Liver (tissue), 9 donors: ENCODE results near the gene PFDN4. TPM values are rescaled to one million over a fixed set of nuclear protein-coding genes. Genes with fewer than 3 reads are reported as not detected.

ENCODE experiments used
- DNase-seq: peaks from one replicate; pipeline ENCODE4 v3.0.0-alpha.2; 2017; ENCODE audit warnings: low spot score
- H3K27ac ChIP-seq, 2 donors: one replicate each; pipeline ENCODE4 v1.7.0; 2013; ENCODE audit warnings: inconsistent platforms in 2 of 2, low read length in 2 of 2, control low read depth in 1 of 2, low read depth in 1 of 2, mild to moderate bottlenecking in 1 of 2
- H3K27me3 ChIP-seq, 4 donors: one replicate each; pipeline versions ENCODE4 v1.6.1 to v1.7.0; 2013; ENCODE audit warnings: low read length in 3 of 4, inconsistent platforms in 1 of 4, mild to moderate bottlenecking in 1 of 4, moderate library complexity in 1 of 4; ENCODE audit not compliant: control insufficient read depth in 4 of 4, insufficient read depth in 4 of 4
- H3K36me3 ChIP-seq, 4 donors: one replicate each; pipeline versions ENCODE4 v1.6.1 to v1.7.0; 2013; ENCODE audit warnings: low read length in 3 of 4, mild to moderate bottlenecking in 3 of 4, low read depth in 1 of 4, moderate library complexity in 1 of 4; ENCODE audit not compliant: control insufficient read depth in 4 of 4, insufficient read depth in 3 of 4
- H3K4me1 ChIP-seq, 4 donors: one replicate each; pipeline versions ENCODE4 v1.6.1 to v1.7.0; 2013; ENCODE audit warnings: low read length in 3 of 4, mild to moderate bottlenecking in 3 of 4, moderate library complexity in 1 of 4; ENCODE audit not compliant: control insufficient read depth in 4 of 4, insufficient read depth in 4 of 4
- H3K4me3 ChIP-seq, 3 donors: one replicate each; pipeline versions ENCODE4 v1.6.1 to v1.7.0; 2013; ENCODE audit warnings: low read length in 3 of 3, control low read depth in 1 of 3, low read depth in 1 of 3, mild to moderate bottlenecking in 1 of 3
- H3K9ac ChIP-seq, 2 donors: one replicate each; pipeline ENCODE4 v1.7.0; 2013; ENCODE audit warnings: low read length in 2 of 2, mild to moderate bottlenecking in 2 of 2, moderate library complexity in 2 of 2, control low read depth in 1 of 2, low read depth in 1 of 2
- H3K9me3 ChIP-seq, 4 donors: one replicate each; pipeline versions ENCODE4 v1.6.1 to v1.7.0; 2013; ENCODE audit warnings: low read length in 3 of 4; ENCODE audit not compliant: control insufficient read depth in 4 of 4
- EGR1 ChIP-seq, 2 donors: IDR thresholded peaks; 2 replicates each; pipeline ENCODE4 v1.6.1; 2016 to 2018; ENCODE audit warnings: antibody characterized with exemption in 2 of 2, low read depth in 2 of 2
- GABPA ChIP-seq, 2 donors: IDR thresholded peaks in 1 of 2; conservative IDR thresholded peaks in 1 of 2; 2 replicates each; pipeline ENCODE4 v1.6.1; 2016; ENCODE audit warnings: antibody characterized with exemption in 2 of 2, mild to moderate bottlenecking in 1 of 2, moderate library complexity in 1 of 2
- HNF4G ChIP-seq: IDR thresholded peaks from 2 replicates; pipeline ENCODE4 v1.6.1; 2016; ENCODE audit warnings: antibody characterized with exemption
- JUND ChIP-seq, 2 donors: IDR thresholded peaks; 2 replicates each; pipeline ENCODE4 v1.6.1; 2016; ENCODE audit warnings: antibody characterized with exemption in 2 of 2
- RAD21 ChIP-seq, 2 donors: IDR thresholded peaks; 2 replicates each; pipeline ENCODE4 v1.6.1; 2016; ENCODE audit warnings: antibody characterized with exemption in 2 of 2, mild to moderate bottlenecking in 2 of 2
- YY1 ChIP-seq: IDR thresholded peaks from 2 replicates; pipeline ENCODE4 v1.6.1; 2016; ENCODE audit warnings: antibody characterized with exemption, mild to moderate bottlenecking
- WGBS: extraction: QIAGEN DNeasy Blood & Tissue Kit; methylation state at CpG from one replicate; pipeline ENCODE4 v1.1.7; 2013; 5-methylcytosine and 5-hydroxymethylcytosine counted together
- polyA plus RNA-seq, 2 donors: library from polyadenylated mRNA; stranded (reverse) in 1 of 2; unstranded in 1 of 2; fragments of 200-250 nt in 1 of 2; fragments of >200 nt in 1 of 2; fragmentation: Nextera tagmentation in 1 of 2; extraction: Ambion mirVana in 1 of 2; gene quantifications; one replicate each; pipeline versions ENCODE4 v1.2.1 to v1.2.3, GENCODE V29; 2013 to 2015
- total RNA-seq, 2 donors: library from RNA; depleted of rRNA; stranded (reverse); fragments of >200 nt; gene quantifications; one replicate each; pipeline ENCODE4 v1.2.3, GENCODE V29; 2014
- TF ChIP-seq, protein P1 (sequence below): IDR thresholded peaks from 2 replicates; pipeline ENCODE4 v1.6.1; 2016; ENCODE audit warnings: antibody characterized with exemption
- TF ChIP-seq, protein P2 (sequence below): IDR thresholded peaks from 2 replicates; pipeline ENCODE4 v1.6.1; 2016; ENCODE audit warnings: antibody characterized with exemption
- TF ChIP-seq, protein P3 (sequence below): fragments of 150-350 bp; IDR thresholded peaks from 2 replicates; pipeline ENCODE4 v1.5.1; 2017; ENCODE audit warnings: improper control_type of control experiment, low read depth, low read length; ENCODE audit not compliant: missing input control
- TF ChIP-seq, protein P4 (sequence below): IDR thresholded peaks from 2 replicates; pipeline ENCODE4 v1.6.1; 2016; ENCODE audit warnings: antibody characterized with exemption
- TF ChIP-seq, protein P5 (sequence below): IDR thresholded peaks from 2 replicates; pipeline ENCODE4 v1.6.1; 2016; ENCODE audit warnings: antibody characterized with exemption, mild to moderate bottlenecking
- donor health status: healthy.
- donor health status: healthy.
- donor health status: healthy.
- donor health status: healthy.
- donor health status: healthy.

Gene PFDN4
- total and polyA plus RNA-seq, 4 donors = 12.9 to 17.3 (median 13.5) TPM

DNA sequence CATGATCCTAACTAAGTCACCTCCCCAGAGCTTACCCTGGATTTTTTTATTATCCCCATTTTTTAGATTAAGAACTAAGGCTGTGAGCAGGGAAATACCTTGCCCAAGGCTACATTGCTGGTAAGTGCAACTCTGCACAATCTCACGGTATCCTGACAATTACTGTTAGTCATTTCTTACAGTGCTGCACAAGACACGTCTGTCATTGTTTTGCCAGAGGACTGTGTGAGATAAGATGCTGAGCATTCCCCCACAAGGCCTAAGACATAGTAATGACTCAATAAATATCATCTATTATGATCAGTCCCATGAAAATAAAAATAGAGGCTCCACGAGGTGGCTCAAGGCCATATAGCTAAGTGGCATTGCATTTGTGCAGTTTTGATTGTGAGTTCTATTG, 21.0 kb downstream of the PFDN4 start:
- no peaks in the 10 kb centered on the region for H3K9me3 ChIP-seq
- H3K9ac ChIP-seq = no peak overlapping the region
- TF ChIP-seq, protein P1, sequence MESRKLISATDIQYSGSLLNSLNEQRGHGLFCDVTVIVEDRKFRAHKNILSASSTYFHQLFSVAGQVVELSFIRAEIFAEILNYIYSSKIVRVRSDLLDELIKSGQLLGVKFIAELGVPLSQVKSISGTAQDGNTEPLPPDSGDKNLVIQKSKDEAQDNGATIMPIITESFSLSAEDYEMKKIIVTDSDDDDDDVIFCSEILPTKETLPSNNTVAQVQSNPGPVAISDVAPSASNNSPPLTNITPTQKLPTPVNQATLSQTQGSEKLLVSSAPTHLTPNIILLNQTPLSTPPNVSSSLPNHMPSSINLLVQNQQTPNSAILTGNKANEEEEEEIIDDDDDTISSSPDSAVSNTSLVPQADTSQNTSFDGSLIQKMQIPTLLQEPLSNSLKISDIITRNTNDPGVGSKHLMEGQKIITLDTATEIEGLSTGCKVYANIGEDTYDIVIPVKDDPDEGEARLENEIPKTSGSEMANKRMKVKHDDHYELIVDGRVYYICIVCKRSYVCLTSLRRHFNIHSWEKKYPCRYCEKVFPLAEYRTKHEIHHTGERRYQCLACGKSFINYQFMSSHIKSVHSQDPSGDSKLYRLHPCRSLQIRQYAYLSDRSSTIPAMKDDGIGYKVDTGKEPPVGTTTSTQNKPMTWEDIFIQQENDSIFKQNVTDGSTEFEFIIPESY = no peak
- no peaks in the 10 kb centered on the region for H3K4me1 ChIP-seq
- WGBS = 84% methylated on average over 3 of the region's 3 CpGs
- no peak overlapping the region for H3K27ac ChIP-seq
- DNase-seq = no peak
- no peaks in the 10 kb centered on the region for H3K27me3 ChIP-seq
- H3K36me3 ChIP-seq = peaks cover 0 to 1% (median 0%) of the 10 kb centered on the region in 4 donors
- no peak overlapping the region for H3K4me3 ChIP-seq

DNA sequence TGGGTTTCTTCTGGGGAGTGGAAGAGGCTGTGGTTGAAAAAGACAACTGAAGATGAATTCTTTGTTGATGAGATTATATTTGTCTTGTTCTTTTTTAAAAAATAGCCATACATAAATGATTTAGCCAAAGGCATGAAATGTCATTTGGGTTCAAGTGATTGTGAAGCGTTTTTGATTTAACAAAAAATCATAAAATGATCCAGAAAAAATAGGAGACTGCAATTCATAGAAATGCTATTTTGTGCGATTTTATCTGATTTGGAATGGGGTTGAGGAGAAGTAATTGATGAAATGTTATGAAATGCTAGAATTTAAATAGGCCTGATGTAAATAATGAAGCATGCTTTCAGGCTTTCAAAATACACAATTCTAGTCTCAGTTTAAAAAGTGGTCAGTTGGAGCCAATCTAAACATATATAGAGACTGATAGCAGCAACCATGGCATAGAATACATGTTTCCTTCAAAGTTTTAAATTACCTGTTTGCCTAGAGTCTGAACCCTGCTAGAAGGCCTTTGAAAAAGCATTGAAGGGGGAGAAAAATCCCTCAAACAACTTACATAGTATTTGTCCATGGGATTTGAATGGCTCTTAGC, 21.8 kb downstream of the PFDN4 start:
- no peak for TF ChIP-seq EGR1 (IDR thresholded peaks at IDR 0.05; ENCODE audit: low read depth in 2 of 2)
- TF ChIP-seq GABPA (IDR thresholded peaks at IDR 0.05 in 1 of 2, conservative IDR thresholded peaks at IDR 0.05 in 1 of 2) = no peak
- no peak for TF ChIP-seq HNF4G
- TF ChIP-seq, protein P2, sequence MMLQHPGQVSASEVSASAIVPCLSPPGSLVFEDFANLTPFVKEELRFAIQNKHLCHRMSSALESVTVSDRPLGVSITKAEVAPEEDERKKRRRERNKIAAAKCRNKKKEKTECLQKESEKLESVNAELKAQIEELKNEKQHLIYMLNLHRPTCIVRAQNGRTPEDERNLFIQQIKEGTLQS = no peak
- no peak for TF ChIP-seq JUND (IDR thresholded peaks at IDR 0.05)
- no peak for TF ChIP-seq YY1
- TF ChIP-seq, protein P3, sequence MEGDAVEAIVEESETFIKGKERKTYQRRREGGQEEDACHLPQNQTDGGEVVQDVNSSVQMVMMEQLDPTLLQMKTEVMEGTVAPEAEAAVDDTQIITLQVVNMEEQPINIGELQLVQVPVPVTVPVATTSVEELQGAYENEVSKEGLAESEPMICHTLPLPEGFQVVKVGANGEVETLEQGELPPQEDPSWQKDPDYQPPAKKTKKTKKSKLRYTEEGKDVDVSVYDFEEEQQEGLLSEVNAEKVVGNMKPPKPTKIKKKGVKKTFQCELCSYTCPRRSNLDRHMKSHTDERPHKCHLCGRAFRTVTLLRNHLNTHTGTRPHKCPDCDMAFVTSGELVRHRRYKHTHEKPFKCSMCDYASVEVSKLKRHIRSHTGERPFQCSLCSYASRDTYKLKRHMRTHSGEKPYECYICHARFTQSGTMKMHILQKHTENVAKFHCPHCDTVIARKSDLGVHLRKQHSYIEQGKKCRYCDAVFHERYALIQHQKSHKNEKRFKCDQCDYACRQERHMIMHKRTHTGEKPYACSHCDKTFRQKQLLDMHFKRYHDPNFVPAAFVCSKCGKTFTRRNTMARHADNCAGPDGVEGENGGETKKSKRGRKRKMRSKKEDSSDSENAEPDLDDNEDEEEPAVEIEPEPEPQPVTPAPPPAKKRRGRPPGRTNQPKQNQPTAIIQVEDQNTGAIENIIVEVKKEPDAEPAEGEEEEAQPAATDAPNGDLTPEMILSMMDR = no peak
- TF ChIP-seq RAD21 (IDR thresholded peaks at IDR 0.05) = no peak
- TF ChIP-seq, protein P4, sequence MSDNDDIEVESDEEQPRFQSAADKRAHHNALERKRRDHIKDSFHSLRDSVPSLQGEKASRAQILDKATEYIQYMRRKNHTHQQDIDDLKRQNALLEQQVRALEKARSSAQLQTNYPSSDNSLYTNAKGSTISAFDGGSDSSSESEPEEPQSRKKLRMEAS = no peak
- TF ChIP-seq, protein P1 = no peak
- no peak for DNase-seq

DNA sequence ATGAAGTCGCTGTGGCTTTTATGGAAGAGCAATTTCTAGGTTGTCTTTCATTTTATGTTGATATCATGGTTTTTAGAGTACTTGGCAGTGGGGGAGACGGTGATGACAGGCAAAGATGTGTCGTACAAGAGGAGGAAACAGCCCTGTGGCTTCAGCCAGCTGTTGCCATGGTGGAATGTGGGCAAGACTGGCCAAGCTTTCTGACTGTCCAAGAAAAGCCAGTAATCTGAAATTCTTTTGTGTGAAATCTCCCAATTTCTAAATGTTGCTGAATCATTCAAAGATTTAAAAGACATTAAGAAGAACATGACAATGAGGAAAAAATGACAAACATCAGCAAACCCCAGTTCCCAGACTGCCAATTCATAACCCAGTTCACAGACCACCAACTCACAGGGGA, 23.1 kb downstream of the PFDN4 start:
- TF ChIP-seq GABPA (IDR thresholded peaks at IDR 0.05 in 1 of 2, conservative IDR thresholded peaks at IDR 0.05 in 1 of 2) (no peak), JUND (IDR thresholded peaks at IDR 0.05) (no peak), EGR1 (IDR thresholded peaks at IDR 0.05; ENCODE audit: low read depth in 2 of 2) (no peak)
- TF ChIP-seq, protein P5, sequence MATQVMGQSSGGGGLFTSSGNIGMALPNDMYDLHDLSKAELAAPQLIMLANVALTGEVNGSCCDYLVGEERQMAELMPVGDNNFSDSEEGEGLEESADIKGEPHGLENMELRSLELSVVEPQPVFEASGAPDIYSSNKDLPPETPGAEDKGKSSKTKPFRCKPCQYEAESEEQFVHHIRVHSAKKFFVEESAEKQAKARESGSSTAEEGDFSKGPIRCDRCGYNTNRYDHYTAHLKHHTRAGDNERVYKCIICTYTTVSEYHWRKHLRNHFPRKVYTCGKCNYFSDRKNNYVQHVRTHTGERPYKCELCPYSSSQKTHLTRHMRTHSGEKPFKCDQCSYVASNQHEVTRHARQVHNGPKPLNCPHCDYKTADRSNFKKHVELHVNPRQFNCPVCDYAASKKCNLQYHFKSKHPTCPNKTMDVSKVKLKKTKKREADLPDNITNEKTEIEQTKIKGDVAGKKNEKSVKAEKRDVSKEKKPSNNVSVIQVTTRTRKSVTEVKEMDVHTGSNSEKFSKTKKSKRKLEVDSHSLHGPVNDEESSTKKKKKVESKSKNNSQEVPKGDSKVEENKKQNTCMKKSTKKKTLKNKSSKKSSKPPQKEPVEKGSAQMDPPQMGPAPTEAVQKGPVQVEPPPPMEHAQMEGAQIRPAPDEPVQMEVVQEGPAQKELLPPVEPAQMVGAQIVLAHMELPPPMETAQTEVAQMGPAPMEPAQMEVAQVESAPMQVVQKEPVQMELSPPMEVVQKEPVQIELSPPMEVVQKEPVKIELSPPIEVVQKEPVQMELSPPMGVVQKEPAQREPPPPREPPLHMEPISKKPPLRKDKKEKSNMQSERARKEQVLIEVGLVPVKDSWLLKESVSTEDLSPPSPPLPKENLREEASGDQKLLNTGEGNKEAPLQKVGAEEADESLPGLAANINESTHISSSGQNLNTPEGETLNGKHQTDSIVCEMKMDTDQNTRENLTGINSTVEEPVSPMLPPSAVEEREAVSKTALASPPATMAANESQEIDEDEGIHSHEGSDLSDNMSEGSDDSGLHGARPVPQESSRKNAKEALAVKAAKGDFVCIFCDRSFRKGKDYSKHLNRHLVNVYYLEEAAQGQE = no peak
- no peak overlapping the region for H3K9ac ChIP-seq
- H3K9me3 ChIP-seq = no peaks in the 10 kb centered on the region
- no peak overlapping the region for H3K4me3 ChIP-seq
- H3K36me3 ChIP-seq = no peaks in the 10 kb centered on the region
- no peaks in the 10 kb centered on the region for H3K4me1 ChIP-seq
- H3K27ac ChIP-seq = no peak overlapping the region
- DNase-seq = no peak
- H3K27me3 ChIP-seq = no peaks in the 10 kb centered on the region
- WGBS = 79% methylated on average over 3 of the region's 3 CpGs

More for the DNA sequence above, 21.8 kb downstream of the PFDN4 start:
- no peak overlapping the region for H3K9ac ChIP-seq
- no peaks in the 10 kb centered on the region for H3K27me3 ChIP-seq
- H3K9me3 ChIP-seq = no peaks in the 10 kb centered on the region
- no peak overlapping the region for H3K4me3 ChIP-seq
- H3K36me3 ChIP-seq = peaks cover 0 to 1% (median 0%) of the 10 kb centered on the region in 4 donors
- no peak overlapping the region for H3K27ac ChIP-seq
- WGBS = 93% methylated on average over 2 of the region's 2 CpGs
- H3K4me1 ChIP-seq = no peaks in the 10 kb centered on the region
